NCI-H2227 (cell line): Measurements from ENCODE around the gene PITPNC1.
"Not testable (repeated sequence)": the region's sequence is repeated elsewhere in the genome, so short reads cannot be mapped to it uniquely, and the experiment has no call there.

Experiments
- DNase-seq: peaks from one replicate; lab custom pipeline; 2025; ENCODE audit not compliant: unreplicated experiment; lab: John Stamatoyannopoulos, UW

PITPNC1 gene

DNA sequence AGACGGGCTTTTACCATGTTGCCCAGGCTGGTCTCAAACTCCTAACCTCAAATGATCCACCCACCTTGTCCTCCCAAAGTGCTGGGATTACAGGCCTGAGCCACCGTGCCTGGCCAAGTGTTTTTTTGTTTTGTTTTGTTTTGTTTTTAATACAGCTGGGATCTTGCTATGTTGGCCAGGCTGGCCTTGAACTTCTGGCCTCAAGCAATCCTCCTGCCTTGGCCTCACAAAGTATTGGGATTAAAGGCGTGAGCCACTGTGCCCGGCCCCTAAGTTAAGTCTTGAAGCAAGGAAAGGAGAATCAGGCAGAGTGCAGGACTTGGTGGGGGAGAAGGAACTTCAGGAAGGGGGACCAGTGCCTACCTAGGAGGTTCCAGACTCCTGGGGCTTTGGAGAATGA lies 288.9 kb downstream of the PITPNC1 start:
- DNase-seq, result no peak

DNA sequence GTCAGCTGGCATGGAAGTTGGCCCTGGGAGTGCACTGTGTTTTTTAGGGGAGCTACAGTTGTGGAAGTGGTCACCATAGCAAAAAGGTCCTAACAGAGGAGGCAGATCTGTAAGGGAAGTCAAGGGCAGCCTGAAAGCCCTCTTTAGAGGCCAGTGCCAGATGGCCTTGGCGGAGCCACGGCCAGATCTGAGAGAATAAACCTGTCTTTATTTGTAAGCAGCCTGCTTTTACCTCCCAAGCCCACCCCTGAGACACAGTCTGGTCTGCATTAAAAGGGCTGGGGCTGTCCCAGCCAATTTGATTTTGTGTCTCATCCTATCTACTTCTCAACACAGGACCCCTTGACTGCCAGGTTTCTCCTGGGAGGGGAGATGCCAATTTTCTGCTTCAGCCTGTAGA lies 289.6 kb downstream of the PITPNC1 start:
- DNase-seq, result no peak

DNA sequence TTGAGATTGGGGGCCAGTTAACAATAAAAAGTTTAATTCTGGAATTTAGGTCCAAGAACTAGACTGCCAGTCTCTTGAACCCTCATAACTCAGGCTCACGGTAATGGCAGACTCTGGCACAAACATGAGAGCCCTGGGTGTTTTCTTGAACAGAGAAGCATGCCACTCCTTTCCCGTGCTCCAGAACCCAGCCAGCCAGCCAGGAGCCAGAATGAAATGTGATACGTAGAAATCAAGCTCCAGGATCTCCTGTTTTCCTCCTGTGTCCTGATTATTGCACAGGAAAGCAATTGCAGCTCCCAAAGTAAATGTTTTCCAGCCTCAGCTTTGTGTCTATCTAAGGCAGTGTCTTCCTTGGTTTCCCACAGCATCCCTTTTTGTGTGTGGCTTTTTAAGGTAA lies 294.4 kb downstream of the PITPNC1 start:
- no peak for DNase-seq

DNA sequence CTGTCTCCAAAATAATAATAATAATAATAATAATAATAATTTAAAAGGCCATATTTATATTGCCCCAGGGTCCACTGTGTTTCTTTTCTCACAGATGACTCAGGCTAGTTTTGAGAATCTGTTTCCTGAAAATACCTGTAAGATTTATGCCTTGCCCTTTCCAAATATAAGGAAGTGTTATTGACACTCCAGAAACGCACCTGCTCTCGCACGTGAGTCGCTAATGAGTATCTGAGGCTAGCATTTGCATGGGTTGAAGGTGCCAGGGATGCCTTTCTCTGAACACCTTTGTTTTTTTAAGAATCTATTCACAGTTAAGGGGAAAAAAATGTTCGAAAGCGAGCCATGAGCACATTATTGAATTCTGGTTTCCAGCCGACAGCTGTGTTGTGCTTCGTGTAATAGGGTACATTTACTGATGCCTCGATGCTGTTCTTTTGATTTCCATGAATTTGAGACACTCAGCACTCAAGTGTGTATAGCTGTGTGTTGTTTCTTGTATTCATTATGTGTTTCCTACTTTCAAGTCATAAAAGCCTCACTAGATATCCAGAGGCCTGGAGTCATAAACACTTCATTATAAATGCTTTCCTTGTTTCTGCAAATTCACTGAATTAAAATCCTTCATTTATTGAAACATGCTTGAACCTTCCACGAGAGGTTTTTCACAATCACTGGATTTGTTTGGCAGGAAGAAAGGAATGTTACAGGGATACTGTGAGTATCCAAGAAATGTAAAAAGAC lies 295.7 kb downstream of the PITPNC1 start:
- no peak for DNase-seq

DNA sequence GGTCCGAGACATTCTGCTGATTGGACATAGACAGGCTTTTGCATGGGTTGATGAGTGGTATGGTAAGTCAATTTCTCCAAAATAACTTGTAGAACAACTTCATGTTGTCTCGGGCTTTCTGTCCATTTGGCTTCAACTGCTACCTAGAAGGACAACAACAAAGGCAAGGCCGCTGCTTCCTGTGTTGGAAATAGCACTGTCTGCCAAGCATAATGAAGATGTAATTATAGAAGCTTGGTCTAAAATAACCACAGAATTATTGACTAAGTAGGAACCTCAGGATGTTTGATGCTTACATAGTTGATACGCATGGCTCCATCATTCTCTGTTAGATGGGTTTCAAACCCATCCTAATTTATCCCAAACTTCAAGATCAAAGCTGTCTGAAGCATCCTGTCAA lies 298.4 kb downstream of the PITPNC1 start:
- no peak for DNase-seq

DNA sequence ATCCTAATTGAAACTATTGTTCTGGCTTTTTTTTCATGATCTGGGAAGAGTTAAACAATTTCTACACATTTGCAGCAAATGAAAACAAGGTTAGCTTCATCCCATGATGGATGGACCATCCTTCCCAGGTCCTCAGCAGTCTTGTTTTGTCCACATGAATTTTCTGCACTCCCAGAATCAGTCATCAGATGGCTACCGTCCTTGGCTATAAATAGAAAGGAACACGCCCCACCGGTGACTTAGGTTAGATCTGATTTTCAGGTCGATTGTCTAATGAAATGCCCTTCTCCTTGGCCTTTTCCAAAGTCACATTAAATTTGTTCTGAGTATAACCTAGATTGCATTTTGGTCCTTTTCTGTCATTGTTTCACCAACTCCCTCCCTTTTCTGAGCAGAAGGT lies 299.2 kb downstream of the PITPNC1 start:
- peak; percentile 38 for DNase-seq

DNA sequence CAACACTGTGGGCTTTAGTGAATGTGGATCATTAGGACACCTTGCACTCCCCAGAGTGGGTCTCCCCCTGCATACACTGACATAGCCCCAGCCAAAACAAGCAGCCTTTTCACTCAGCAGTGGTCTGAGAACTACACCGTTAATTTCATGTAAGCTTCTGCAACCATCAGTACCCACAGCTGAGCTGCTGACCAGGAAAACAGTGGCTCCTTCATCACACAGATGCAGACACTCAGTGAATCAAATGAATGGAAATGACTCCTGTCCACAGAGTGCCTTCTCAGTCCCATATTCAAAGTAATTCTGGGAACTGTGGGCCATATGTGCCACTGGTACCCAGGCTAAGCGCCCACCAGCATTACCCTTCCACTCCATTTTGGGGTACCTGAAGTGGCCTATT lies 301.3 kb downstream of the PITPNC1 start:
- no peak for DNase-seq

DNA sequence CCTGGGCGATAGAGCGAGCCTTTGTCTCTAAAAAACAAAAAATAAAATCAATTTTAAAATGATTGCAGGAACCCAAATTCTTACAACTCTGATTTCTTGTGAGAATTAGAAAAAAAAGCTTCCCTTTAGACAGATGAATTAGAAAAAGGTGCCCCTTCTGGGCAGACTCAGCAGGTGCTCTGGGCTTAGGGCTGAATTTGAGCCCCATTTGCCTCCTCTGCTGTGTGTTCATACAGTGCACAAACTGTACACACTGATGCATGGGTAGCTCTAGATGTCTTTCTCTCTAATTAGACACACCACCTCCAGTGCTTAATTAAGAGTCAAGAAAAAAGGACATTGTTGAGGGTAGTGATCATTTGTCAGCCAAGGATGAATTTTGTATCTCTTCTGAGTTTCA lies 302.1 kb downstream of the PITPNC1 start:
- no peak for DNase-seq

DNA sequence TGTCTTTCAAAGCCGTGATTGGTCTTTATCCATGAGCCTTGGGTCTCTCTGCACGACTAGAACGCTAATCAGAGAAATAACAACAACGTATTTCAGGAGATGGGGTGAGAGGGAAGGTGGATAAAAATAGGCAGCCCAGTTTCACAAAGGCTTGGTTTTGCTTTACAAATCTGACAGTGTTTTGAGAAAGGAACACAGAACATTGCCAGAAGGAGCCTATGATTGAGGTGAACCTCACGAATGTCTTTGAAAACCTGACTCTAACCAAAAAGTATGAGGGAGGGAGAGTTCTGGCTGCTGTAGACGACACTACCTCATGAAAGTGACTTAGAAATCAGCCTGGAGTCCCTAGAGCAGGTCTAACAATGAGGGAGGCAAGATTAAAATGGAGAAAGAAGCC lies 302.6 kb downstream of the PITPNC1 start:
- no peak for DNase-seq

DNA sequence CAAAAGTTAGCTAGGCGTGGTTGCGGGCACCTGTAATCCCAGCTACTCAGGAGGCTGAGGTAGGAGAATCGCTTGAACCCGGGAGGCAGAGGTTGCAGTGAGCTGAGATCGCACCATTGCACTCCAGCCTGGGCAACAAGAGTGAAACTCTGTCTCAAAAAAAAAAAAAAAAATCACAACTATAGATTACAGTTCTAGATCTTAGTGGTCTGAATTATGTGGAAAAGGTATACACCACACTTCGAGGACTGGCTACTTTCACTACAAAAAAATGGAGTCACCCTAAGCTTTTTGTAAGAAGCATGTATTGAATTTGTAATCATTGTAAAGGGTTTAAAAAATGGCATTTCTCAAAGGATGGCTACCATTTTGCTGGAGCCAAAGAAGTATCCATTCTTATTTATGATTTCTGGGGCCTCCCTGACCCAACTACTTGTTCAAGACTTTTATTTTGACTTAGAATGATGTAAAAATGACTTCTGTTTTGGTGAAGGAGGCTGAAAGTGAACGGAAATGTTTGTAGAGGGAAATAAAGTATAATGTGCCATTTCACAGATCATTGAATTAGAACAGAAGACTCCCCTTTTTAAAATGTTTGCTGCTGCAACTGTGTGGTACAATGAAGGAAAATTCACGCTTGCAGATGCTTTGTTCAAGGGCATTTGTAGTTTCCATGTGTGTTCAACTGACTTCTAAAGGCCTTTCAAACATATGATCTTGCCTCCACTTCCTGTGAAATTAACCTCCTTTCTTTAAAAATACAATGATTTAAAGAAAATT lies 303.6 kb downstream of the PITPNC1 start:
- DNase-seq, result no peak

DNA sequence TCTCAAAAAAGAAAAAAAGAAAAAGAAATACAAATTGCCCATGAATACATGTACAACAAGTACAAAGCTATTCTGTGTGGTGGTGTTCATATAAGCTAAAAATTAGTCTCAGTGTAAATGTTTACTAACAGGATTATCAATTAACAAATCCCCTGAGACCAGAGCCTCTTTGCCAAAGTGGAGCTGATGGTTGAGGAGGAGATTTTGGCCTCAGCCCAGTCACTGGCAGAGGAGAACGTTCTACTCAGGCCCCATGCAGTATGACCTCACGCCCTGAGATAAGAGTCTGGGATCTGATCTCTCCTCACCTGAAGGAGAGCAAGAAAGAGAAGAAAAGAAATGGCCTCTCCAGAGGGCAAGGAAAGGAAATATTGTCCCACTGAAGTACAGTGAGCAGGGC lies 305.1 kb downstream of the PITPNC1 start:
- no peak for DNase-seq

DNA sequence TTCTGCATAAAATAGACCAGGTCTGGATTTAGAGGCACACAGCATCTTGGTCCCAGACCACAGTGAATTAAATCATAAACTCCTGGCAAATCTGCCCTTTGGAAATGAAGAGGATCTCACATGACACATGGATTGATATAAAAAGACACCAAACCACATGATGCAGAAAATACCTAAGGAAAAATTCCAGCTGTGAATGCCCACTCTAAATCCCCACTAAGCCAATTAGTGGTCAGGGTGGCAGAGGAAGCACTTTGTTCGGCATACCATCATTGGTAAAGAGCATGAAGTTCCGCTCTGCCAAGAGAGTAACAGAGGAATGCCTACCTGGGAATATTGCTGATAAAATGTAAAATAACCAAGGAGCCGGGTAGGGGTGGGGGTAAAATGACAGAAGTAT lies 308.3 kb downstream of the PITPNC1 start:
- DNase-seq, result no peak

DNA sequence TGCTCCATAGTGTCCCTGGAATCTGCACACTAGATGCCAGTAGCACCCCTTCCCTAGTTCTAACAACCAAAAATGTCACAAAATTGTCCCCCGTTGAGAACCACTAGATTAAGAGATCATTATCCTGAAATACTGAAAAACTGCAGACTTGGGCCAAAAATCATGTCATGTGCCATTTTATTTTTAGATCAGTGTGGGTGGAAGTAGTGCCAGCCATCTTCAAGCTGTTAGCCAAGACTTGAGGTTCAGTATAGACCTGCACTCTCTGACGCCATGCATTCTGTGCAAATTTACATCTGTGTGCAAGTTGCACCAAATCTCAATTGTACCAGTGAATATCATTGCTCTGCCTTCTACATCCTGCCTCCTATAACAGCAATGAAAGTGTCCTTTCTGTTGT lies 309.2 kb downstream of the PITPNC1 start:
- DNase-seq, result no peak

DNA sequence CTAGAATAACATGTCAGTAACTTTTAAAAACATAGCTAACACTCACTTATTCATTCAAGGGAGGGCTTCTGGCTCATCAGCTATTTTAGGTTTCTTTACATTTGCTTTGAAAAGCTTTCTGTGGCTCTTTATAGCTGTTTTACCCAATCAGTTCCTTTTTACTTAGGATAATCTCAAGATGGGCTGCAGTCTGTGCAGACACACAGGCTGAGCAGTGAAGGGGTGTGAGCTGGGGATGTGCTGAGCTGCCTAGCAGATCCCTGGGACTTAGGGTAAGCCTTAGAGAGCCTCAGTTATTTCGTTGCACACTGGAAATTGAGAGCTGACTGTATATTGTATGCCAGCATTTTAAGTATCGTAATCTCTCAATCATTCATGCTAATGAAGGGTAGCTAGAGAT lies 310.4 kb downstream of the PITPNC1 start:
- no peak for DNase-seq

DNA sequence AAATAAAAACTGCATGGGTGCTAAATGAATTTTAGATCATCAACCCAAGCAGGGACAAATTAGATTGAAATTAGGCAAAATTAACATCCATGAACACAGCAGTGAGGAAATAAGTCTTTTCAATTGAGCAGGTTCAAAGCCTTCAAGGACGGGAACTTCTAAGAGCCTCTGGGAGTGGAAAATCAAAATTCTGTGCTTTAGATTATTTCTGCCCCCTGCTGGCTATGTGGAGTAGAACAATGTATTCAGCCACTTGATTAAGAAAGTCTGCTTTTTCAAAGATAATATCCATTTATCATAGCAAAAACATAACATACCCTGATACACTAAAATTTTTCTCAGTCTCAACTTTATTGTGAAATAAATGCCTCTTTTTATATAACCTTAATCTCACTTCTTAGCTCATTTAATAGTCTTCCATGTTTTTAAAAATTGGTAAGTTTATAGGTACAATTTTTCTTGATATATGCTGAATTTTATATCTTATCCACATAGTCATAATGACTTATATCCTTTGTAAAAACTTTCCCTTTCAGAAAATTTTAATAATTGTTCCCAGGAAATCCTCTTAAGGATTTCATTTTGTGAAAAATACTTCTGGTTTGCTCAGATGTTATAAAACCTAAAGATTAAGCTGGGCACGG lies 312.6 kb downstream of the PITPNC1 start:
- peak; percentile 79 for DNase-seq

DNA sequence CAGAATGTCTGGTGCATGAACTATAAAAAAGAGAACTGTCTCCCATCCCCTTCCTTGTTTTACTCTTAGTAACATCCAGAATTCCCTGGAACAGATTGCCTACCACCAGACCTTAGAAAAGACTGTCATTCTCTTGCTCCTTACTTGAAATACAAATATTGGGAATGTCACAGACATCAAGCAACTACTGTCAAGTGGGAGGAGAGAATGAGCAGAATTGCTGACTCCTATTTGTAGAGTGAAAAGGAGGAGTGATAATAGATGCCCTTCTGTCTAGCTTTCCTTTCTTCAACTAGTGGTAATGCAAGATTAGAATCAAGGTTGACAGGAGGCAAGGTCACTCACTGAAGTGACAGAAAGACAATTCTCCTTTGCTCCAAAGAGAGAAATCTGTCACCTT lies 316.7 kb downstream of the PITPNC1 start:
- DNase-seq, result no peak

DNA sequence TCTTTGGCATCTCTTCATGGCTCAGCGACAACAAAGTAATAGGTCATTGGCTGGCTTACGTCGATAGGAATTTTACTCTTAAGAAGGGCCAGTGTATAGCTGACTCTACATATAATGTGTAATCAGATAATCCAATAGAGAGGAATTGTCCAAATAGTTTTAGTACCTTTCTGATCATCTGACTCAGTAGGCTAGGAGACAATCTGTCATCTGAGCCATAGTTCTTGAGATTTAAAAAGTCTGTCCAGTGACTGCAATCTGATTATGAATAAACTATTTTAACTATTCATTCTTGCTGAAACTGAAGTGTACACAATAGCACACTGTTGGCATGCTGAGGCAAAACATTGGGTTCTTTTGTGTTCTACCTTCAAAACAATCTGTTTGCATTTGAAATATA lies 319.3 kb downstream of the PITPNC1 start:
- no peak for DNase-seq

DNA sequence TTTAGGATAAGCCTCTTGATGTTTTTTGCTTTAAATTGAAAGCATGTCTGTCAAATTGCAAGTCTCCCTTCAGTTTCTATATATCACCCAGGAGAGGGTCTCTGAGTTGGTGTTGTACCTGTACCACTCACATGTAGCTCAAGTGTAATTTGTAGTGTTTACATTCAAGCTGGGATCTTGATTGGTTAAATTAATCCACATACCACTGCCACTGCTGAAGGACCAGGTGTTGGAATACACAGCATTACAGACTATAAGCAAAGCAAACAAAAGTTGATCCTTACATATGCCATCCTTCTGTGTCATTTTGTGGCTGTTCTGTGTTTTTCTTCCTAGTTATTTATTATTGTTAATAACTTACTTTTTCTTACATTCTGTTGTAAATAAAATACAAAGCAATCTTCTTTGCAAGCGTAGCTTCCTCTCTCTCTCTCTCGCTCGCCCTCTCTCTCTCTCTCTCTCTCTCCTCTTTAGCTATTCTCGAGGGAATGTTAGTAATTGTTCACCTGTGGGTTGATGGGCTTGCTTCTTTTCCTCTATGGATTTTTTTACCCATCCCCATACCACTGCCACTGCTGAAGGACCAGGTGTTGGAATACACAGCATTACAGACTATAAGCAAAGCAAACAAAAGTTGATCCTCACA lies 319.9 kb downstream of the PITPNC1 start:
- DNase-seq, result no peak

DNA sequence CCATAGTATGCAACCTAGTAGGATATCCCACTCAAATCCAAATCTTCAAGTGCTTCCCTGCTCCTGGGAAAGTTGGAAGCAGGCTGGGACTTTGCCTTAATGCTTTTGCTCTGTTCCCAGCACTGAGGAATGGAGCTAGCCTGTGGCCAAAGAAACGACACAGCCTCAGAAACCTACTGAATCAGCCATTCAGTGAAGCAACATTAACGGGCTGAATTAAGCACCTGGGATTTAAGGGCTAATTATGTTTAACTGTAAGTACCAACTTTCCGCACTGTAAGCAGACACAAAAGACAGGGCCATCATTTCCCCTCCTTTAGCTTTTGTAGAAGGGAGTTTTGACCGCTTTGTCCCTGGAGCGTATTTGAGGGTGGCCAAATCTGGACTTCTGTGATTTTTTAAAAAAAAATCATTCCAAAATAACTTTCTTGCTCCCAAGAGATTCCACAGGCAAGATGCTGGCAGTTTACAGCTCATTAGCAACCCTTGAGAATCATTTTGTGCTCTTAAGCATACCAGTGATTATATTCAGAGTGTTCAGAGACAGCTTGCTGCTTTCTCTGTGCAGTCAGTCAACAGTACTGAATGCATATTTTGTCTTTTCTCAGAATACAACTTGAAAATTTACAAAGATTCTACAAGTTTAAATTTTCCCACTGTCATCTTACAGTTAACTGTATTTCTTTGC lies 323.1 kb downstream of the PITPNC1 start:
- DNase-seq, result no peak

DNA sequence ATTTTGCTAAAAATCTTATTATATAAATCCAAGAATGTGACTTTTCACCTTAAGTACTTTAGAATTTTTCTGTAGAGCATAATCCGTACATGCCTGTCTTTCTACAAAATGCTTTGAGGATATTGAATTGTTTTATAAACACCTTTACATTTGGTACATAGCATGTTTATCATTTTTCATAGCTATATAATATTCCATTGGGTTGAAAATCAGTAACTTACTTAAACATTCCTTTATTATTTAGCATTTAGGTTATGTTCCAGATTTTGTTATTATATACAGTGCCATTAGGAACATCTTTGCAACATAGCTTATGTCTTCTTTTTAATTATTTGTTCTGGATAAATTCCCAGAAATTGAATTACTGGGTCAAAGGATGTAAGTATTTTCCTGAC lies 323.6 kb downstream of the PITPNC1 start:
- no peak for DNase-seq

DNA sequence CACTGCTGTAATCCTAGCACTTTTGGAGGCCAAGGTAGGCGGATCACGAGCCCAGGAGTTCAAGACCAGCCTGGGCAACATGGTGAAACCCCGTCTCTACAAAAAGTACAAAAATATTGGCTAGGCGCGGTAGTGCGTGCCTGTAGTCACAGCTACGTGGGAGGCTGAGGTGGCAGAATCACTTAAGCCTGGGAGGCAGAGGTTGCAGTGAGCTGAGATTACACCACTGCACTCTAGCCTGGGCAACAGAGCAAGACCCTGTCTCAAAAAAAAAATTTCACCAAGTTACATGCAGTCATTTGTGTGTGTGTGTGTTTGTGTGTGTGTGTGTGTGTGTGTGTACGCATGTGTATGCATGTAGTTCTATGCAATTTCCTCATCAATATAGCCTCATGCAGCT lies 325.8 kb downstream of the PITPNC1 start:
- DNase-seq, result not testable (repeated sequence)
